Activated naive CD4-positive, alpha-beta T cell treated with anti-CD3 and anti-CD28 coated beads, Interleukin-2, amount 10 ng/mL, durations not matched to agents 7 days and 5 days (primary cell): ENCODE data around the gene CCDC107.
"Not testable (repeated sequence)": the region's sequence is repeated elsewhere in the genome, so short reads cannot be mapped to it uniquely, and the experiment has no call there.

Experiments used
- CTCF ChIA-PET: fragments of 350-600 bp; sonication (Branson Sonifier 250); formaldehyde crosslinking; loops from one replicate; lab custom pipeline; 2021; ENCODE audit warnings: antibody characterized with exemption; lab: Charles Lee
- DNase-seq: peaks from one replicate; pipeline ENCODE4 v3.0.0-alpha.2; 2020
- H3K27ac Mint-ChIP-seq: one replicate; pipeline ENCODE4 v1.8.0; 2021; ENCODE audit warnings: mild to moderate bottlenecking, moderate library complexity, mixed read lengths
- H3K27me3 Mint-ChIP-seq: one replicate; pipeline ENCODE4 v1.8.0; 2021; ENCODE audit warnings: mild to moderate bottlenecking, mixed read lengths
- H3K36me3 Mint-ChIP-seq: one replicate; pipeline ENCODE4 v1.8.0; 2021; ENCODE audit warnings: mixed read lengths
- H3K4me1 Mint-ChIP-seq: one replicate; pipeline ENCODE4 v1.8.0; 2021; ENCODE audit warnings: mixed read lengths
- H3K4me3 Mint-ChIP-seq: one replicate; pipeline ENCODE4 v1.8.0; 2021; ENCODE audit warnings: mild to moderate bottlenecking, moderate library complexity, mixed read lengths
- H3K9me3 Mint-ChIP-seq: one replicate; pipeline ENCODE4 v1.8.0; 2021; ENCODE audit warnings: mixed read lengths

CCDC107 gene

GRCh38 chr9:35645736-35646135 lies 12.4 kb upstream of the CCDC107 start:
- H3K27me3 Mint-ChIP-seq, DNase-seq, H3K9me3 Mint-ChIP-seq: not testable (repeated sequence)
- CTCF ChIA-PET = interaction anchor here (1.2 to 10.3 kb wide), 7 partner anchors 13 to 90 kb away, joined by 4 to 94 read pairs (median 21); partner anchors contain the start of genes ARHGEF39, CCDC107, CD72 and RMRP
- peaks cover 56% of the 10 kb centered on the region for H3K36me3 Mint-ChIP-seq
- peaks cover 61% of the 10 kb centered on the region for H3K4me1 Mint-ChIP-seq
- peak overlapping the region; percentile 97 for H3K4me3 Mint-ChIP-seq
- peak overlapping the region; percentile 92 for H3K27ac Mint-ChIP-seq

GRCh38 chr9:35646153-35646532 lies 11.9 kb upstream of the CCDC107 start:
- H3K36me3 Mint-ChIP-seq = peaks cover 52% of the 10 kb centered on the region
- CTCF ChIA-PET = interaction anchor here (1.2 to 10.3 kb wide), 9 partner anchors 12 to 89 kb away, joined by 3 to 94 read pairs (median 20); partner anchors contain the start of genes ARHGEF39, CCDC107, CD72 and RMRP
- H3K4me3 Mint-ChIP-seq = peak overlapping the region; percentile 97
- peaks cover 3% of the 10 kb centered on the region for H3K9me3 Mint-ChIP-seq
- DNase-seq = no peak
- H3K4me1 Mint-ChIP-seq = peaks cover 61% of the 10 kb centered on the region
- H3K27ac Mint-ChIP-seq = peak overlapping the region; percentile 92
- no peaks in the 10 kb centered on the region for H3K27me3 Mint-ChIP-seq

DNA sequence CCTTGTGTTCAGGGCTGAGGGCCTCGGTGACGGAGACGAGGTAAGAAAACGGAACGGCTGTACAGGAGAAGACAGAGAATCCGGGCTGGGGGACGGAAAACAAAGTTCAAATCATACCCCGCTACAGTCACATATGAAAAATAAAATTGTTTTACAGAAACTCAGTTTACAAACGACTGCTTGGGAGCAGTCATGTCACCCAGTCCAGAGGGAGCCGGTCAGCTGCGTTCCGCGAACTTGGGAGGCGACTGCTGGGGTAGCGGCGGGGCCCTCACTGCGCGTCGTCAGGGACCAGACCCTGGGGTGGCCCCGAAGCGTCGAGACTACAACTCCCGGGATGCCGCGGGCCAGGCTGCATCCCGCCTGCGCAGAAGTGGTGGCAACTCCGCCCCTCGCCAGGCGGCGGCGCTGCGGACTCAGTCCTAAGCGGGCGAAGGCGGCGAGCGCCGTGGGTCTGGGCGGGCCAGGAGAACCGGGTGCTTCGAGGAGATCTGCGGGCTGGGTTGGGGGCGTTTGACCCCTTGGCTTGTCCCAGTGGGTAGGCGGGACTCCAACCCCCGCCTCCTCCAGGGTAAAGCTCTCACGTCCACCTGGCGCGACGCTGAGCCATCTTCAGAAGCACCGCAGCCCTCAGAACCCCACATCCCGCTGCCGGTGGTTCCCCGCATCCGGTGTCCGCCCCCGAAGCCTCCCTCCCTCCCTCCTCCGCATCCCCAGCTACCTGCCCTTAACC lies 11.4 kb upstream of the CCDC107 start:
- H3K9me3 Mint-ChIP-seq = no peaks in the 10 kb centered on the region

DNA sequence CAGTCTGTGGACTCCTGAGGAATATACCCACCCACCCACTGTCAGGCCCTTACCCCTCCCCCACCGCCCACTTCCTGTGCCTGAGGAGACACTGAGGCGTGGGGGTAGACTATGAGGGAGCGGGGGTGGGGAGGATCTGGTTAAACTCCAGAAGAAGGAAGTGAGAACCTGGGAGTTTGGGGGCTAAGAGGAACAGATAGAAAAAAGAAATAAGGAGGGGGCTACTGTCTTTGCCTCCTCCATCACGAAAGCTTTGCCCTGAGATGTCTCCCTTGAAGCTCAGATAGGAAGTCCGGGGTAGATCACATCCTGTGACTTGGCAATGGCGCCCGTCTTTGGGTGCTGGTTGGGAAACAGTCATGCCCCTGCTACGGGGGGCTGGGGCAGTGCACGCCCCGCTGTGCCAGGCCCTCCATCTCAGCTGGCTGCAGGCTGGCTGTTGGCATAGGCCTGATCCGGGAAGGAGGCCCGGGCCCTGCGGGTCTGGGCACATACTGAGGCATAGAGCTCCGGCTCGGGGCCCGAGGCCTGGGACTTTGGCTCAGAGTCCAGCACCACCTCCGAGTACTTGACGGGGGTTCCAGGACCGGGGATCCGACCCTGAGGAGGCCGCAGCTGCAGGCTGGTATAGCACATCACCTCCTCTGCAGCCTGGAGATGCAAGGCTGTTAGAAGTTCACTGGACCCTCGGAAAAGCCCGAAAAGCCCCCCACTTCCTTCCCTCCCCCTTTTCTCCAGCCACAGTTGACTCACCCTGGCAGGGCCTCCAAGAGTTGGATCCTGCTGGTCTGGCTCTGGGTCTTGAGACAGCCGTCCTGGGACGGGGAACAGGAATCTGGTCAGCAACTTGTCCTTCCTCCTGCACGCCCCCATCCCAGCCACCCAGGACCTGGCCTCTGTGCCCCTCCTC lies 8.4 kb upstream of the CCDC107 start:
- CTCF ChIA-PET = interaction anchor here (0.9 to 10.3 kb wide), 9 partner anchors 9 to 83 kb away, joined by 3 to 94 read pairs (median 7); partner anchors contain the start of genes CCDC107, CD72, CREB3 and RMRP
- H3K27me3 Mint-ChIP-seq = no peaks in the 10 kb centered on the region
- peak; percentile 70 for DNase-seq

More for the DNA sequence above, 11.4 kb upstream of the CCDC107 start:
- Mint-ChIP-seq H3K27ac (peak overlapping the region; percentile 92), H3K4me1 (peaks cover 61% of the 10 kb centered on the region), H3K27me3 (no peaks in the 10 kb centered on the region), H3K4me3 (peak overlapping the region; percentile 97), H3K36me3 (peaks cover 47% of the 10 kb centered on the region)
- CTCF ChIA-PET = interaction anchor here (0.6 to 10.3 kb wide), 16 partner anchors 11 to 167 kb away, joined by 3 to 94 read pairs (median 5); partner anchors contain the start of genes ARHGEF39, CCDC107, CD72 and RMRP
- peak; percentile 95 for DNase-seq

GRCh38 chr9:35650341-35651158 lies 7.5 kb upstream of the CCDC107 start, which contains the start of gene SIT1:
TSS of gene SIT1 (minus strand) at chr9:35650931. CDS start at chr9:35650853, 78 bp downstream.
- Mint-ChIP-seq H3K36me3 (peaks cover 33% of the 10 kb centered on the region), H3K4me1 (peaks cover 55% of the 10 kb centered on the region), H3K4me3 (peak within 1 kb of the TSS; percentile 97), H3K27me3 (no peaks in the 10 kb centered on the region), H3K27ac (peak within 1 kb of the TSS; percentile 92), H3K9me3 (no peaks in the 10 kb centered on the region)
- peak; percentile 63 for DNase-seq
- CTCF ChIA-PET = interaction anchor here (1.0 to 10.3 kb wide), 7 partner anchors 8 to 82 kb away, joined by 3 to 94 read pairs (median 7); partner anchors contain the start of genes CCDC107, CD72, CREB3 and RMRP

More for the DNA sequence above, 8.4 kb upstream of the CCDC107 start:
- H3K27ac Mint-ChIP-seq = peak overlapping the region; percentile 92
- peaks cover 61% of the 10 kb centered on the region for H3K4me1 Mint-ChIP-seq
- no peaks in the 10 kb centered on the region for H3K9me3 Mint-ChIP-seq
- peaks cover 33% of the 10 kb centered on the region for H3K36me3 Mint-ChIP-seq
- peak overlapping the region; percentile 97 for H3K4me3 Mint-ChIP-seq

DNA sequence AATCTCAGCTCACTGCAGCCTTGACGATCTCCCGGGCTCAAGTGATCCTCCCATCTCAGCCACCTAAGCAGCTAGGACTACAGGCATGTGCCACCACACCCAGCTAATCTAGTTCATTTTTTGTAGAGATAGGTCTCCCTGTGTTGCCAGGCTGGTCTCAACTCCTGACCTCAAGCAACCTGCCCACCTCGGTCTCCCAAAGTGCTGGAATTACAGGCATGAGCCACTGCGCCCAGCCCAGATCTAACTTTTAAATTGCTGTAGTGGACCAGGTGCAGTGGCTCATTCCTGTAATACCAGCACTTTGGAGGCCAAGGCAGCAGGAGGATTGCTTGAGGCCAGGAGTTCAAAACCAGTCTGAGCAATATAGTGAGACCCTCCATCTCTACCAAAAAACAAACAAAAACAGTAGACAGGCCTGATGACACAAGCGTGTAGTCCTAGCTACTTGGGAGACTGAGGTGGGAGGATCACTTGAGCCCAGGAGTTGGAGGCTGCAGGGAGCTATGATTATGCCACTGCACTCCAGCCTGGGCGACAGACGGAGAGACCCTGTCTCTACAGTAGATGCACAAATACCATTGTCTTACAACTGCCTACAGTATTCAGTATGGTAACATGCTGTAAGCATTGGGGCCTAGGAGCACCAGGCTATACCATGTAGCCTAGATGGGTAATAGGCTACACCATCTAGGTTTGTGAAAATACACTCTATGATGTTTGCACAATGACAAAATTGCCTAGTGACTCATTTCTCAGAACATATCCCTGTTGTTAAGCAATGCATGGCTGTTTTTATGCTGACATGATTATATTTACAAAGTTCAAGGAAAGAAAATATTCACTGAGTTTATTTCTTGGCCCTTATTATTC lies 5.9 kb upstream of the CCDC107 start:
- peaks cover 63% of the 10 kb centered on the region for H3K4me1 Mint-ChIP-seq
- H3K27me3 Mint-ChIP-seq = peaks cover 7% of the 10 kb centered on the region
- CTCF ChIA-PET = interaction anchor here (1.1 to 10.3 kb wide), 3 partner anchors 36 to 44 kb away, joined by 3 to 81 read pairs (median 11); partner anchors contain the start of gene CD72
- H3K36me3 Mint-ChIP-seq = peaks cover 27% of the 10 kb centered on the region
- H3K4me3 Mint-ChIP-seq = peak overlapping the region; percentile 97
- H3K27ac Mint-ChIP-seq = peak overlapping the region; percentile 62
- DNase-seq = no peak
- H3K9me3 Mint-ChIP-seq = no peaks in the 10 kb centered on the region

DNA sequence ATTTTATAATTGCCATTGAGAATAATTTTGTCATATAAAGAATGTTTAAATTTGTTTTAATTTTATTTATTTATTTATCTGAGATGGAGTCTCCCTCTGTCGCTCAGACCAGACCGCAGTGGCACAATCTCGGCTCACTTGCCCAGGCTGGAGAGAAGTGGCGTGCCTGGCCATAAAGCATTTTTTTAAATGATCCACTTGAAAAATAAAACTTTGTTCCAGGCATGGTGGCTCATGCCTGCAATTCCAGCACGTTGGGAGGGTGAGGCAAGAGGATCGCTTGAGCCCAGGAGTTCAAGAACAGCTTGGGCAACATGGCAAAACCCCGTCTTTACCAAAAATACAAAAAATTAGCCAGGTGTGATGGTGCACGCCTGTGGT lies 5.3 kb upstream of the CCDC107 start:
- H3K4me1 Mint-ChIP-seq = peaks cover 63% of the 10 kb centered on the region
- CTCF ChIA-PET = interaction anchor here (1.0 kb wide), 1 partner anchor 97 kb away, joined by 3 read pairs; no protein-coding TSS in a partner anchor

DNA sequence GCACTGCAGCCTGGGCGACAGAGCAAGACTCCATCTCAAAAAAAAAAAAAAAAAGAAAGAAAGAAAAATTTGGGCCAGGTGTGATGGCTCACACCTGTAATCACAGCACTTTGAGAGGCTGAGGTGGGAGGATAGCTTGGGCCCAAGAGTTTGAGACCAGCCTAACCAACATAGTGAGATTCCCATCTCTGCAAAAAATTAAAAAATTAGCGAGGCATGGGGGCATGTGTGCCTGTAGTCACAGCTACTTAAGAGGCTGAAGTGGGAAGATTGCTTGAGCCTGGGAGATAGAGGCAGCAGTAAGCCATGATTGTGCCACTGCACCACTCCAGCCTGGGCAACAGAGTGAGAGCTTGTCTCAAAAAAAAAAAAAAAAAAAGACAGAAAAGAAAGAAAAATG lies 4.5 kb upstream of the CCDC107 start:
- peaks cover 17% of the 10 kb centered on the region for H3K27me3 Mint-ChIP-seq
- H3K9me3 Mint-ChIP-seq = no peaks in the 10 kb centered on the region
- peaks cover 21% of the 10 kb centered on the region for H3K36me3 Mint-ChIP-seq
- no peak overlapping the region for H3K27ac Mint-ChIP-seq
- H3K4me3 Mint-ChIP-seq = no peak overlapping the region
- no peak for DNase-seq
- CTCF ChIA-PET = interaction anchor here (1.0 to 13.6 kb wide), 2 partner anchors 43 to 97 kb away, joined by 3 to 96 read pairs; no protein-coding TSS in a partner anchor
- H3K4me1 Mint-ChIP-seq = peaks cover 57% of the 10 kb centered on the region

More for the DNA sequence above, 5.3 kb upstream of the CCDC107 start:
- DNase-seq = no peak
- peaks cover 27% of the 10 kb centered on the region for H3K36me3 Mint-ChIP-seq
- no peak overlapping the region for H3K27ac Mint-ChIP-seq
- no peak overlapping the region for H3K4me3 Mint-ChIP-seq
- H3K9me3 Mint-ChIP-seq = no peaks in the 10 kb centered on the region
- H3K27me3 Mint-ChIP-seq = peaks cover 12% of the 10 kb centered on the region

DNA sequence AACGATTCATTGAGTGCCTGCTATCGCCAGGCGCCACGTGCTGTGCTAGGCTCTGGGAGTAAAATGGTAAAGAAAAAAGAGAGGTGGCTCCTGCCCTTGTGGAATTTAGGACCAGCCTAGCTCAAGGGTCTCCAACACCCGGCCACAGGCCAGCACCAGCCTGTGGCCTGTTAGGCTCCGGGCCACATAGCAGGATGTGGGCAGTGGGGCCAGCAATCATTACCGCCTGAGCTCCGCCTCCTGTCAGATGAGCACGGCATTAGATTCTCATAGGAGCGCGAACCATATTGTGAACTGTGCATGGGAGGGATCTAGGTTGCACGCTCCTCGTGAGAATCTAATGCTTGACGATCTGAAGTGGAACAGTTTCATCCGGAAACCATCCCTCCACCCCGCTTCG lies 1.7 kb upstream of the CCDC107 start:
- DNase-seq = no peak
- CTCF ChIA-PET = interaction anchor here (0.9 to 13.6 kb wide), 6 partner anchors 9 to 76 kb away, joined by 3 to 96 read pairs (median 23); partner anchors contain the start of genes CREB3, SIT1 and TLN1
- H3K9me3 Mint-ChIP-seq = no peaks in the 10 kb centered on the region
- peaks cover 68% of the 10 kb centered on the region for H3K4me1 Mint-ChIP-seq
- peak overlapping the region; percentile 96 for H3K27ac Mint-ChIP-seq
- peaks cover 27% of the 10 kb centered on the region for H3K36me3 Mint-ChIP-seq
- no peak overlapping the region for H3K4me3 Mint-ChIP-seq
- H3K27me3 Mint-ChIP-seq = peaks cover 18% of the 10 kb centered on the region

- CTCF ChIA-PET = interaction anchor here (0.6 to 13.6 kb wide), 10 partner anchors 9 to 169 kb away, joined by 3 to 96 read pairs (median 8); partner anchors contain the start of genes CREB3, GBA2, RGP1 and SIT1
- Mint-ChIP-seq H3K36me3 (peaks cover 31% of the 10 kb centered on the region), H3K27me3 (peaks cover 18% of the 10 kb centered on the region), H3K4me1 (peaks cover 68% of the 10 kb centered on the region), H3K27ac (peak overlapping the region; percentile 96), H3K4me3 (peak overlapping the region; percentile 81), H3K9me3 (no peaks in the 10 kb centered on the region)
- DNase-seq = no peak
Observed at GRCh38 chr9:35656831-35657545, 1.1 kb upstream of the CCDC107 start.

GRCh38 chr9:35657546-35658136 lies 451 bp upstream of the CCDC107 start, which contains the start of gene RMRP:
TSS of gene RMRP (minus strand) at chr9:35658019.
- peak within 1 kb of the TSS; percentile 96 for H3K27ac Mint-ChIP-seq
- CTCF ChIA-PET = interaction anchor here (0.6 to 13.6 kb wide), 20 partner anchors 10 to 181 kb away, joined by 3 to 96 read pairs (median 4); partner anchors contain the start of genes CD72, CREB3, GBA2 and RGP1
- peaks cover 69% of the 10 kb centered on the region for H3K4me1 Mint-ChIP-seq
- H3K36me3 Mint-ChIP-seq = peaks cover 38% of the 10 kb centered on the region
- H3K27me3 Mint-ChIP-seq = peaks cover 18% of the 10 kb centered on the region
- H3K4me3 Mint-ChIP-seq = peak within 1 kb of the TSS; percentile 81
- peak; percentile 91 for DNase-seq
- H3K9me3 Mint-ChIP-seq = no peaks in the 10 kb centered on the region
